Neural cell (in vitro differentiated cells): ENCODE results near the gene SLC22A8. TPM values are rescaled to one million over a fixed set of nuclear protein-coding genes. Genes with fewer than 3 reads are reported as not detected.
"Not testable (repeated sequence)": the region's sequence is repeated elsewhere in the genome, so short reads cannot be mapped to it uniquely, and the experiment has no call there.

Experiments
- H2AFZ ChIP-seq: fragments of 200-600, 300-800 bp; sonication (generic), shearing (Covaris generic); 2 replicates; pipeline ENCODE4 v1.6.0; 2014; ENCODE audit warnings: low read depth, mild to moderate bottlenecking, antibody characterized with exemption, low read length, moderate library complexity
- H3F3A ChIP-seq: fragments of 200-600 bp; shearing (Covaris generic); 2 replicates; pipeline ENCODE4 v1.6.1; 2016; ENCODE audit warnings: mild to moderate bottlenecking, moderate library complexity, mixed read lengths, antibody characterized with exemption, low read length; ENCODE audit not compliant: insufficient read depth, poor library complexity, severe bottlenecking
- H3K27ac ChIP-seq: fragments of 200-600, 300-800 bp; sonication (generic), shearing (Covaris generic); 2 replicates; pipeline ENCODE4 v1.5.1; 2014; ENCODE audit warnings: mild to moderate bottlenecking, low read length, moderate library complexity
- H3K27me3 ChIP-seq: fragments of 300-800, 200-600 bp; sonication (generic), shearing (Covaris generic); 2 replicates; pipeline ENCODE4 v1.6.0; 2014; ENCODE audit warnings: mild to moderate bottlenecking, low read depth, low read length, moderate library complexity; ENCODE audit not compliant: insufficient read depth
- H3K36me3 ChIP-seq: fragments of 300-800, 200-600 bp; sonication (generic), shearing (Covaris generic); 2 replicates; pipeline ENCODE4 v1.5.1; 2014; ENCODE audit warnings: mild to moderate bottlenecking, antibody characterized with exemption, low read length, moderate library complexity; ENCODE audit not compliant: insufficient read depth
- H3K4me2 ChIP-seq: fragments of 300-800, 200-600 bp; sonication (generic), shearing (Covaris generic); 2 replicates; pipeline ENCODE4 v1.6.0; 2014; ENCODE audit warnings: mild to moderate bottlenecking, low read length
- H3K4me3 ChIP-seq: fragments of 300-800, 200-600 bp; sonication (generic), shearing (Covaris generic); 2 replicates; pipeline ENCODE4 v1.5.1; 2014; ENCODE audit warnings: mild to moderate bottlenecking, low read length, moderate library complexity
- H3K79me2 ChIP-seq: fragments of 200-600 bp; shearing (Covaris generic); replicated peaks from 2 replicates; pipeline ENCODE4 v1.6.0; 2014; ENCODE audit warnings: mild to moderate bottlenecking, low read length, moderate library complexity; ENCODE audit not compliant: insufficient read depth
- H3K9ac ChIP-seq: fragments of 300-800, 200-600 bp; sonication (generic), shearing (Covaris generic); 2 replicates; pipeline ENCODE4 v1.6.1; 2016; ENCODE audit warnings: mild to moderate bottlenecking, low read length, mixed read lengths
- H3K9me2 ChIP-seq: fragments of 200-600 bp; shearing (Covaris generic); 2 replicates; pipeline ENCODE4 v1.6.1; 2016; ENCODE audit warnings: mild to moderate bottlenecking, low read length, mixed read lengths; ENCODE audit not compliant: insufficient read depth
- H3K9me3 ChIP-seq: fragments of 200-600, 300-800 bp; sonication (generic), shearing (Covaris generic); 2 replicates; pipeline ENCODE4 v1.6.1; 2016; ENCODE audit warnings: mild to moderate bottlenecking, mixed run types, low read length, moderate library complexity, mixed read lengths
- H4K20me1 ChIP-seq: fragments of 200-600 bp; shearing (Covaris generic); 2 replicates; pipeline ENCODE4 v1.6.1; 2016; ENCODE audit warnings: mild to moderate bottlenecking, mixed run types; ENCODE audit not compliant: insufficient read depth
- CTCF ChIP-seq: fragments of 450-650 bp; IDR thresholded peaks from 2 replicates; pipeline ENCODE4 v1.5.1; 2014; ENCODE audit warnings: antibody characterized with exemption, mild to moderate bottlenecking, moderate library complexity; ENCODE audit not compliant: poor library complexity, severe bottlenecking
- EP300 ChIP-seq: fragments of 450-650 bp; conservative IDR thresholded peaks from 2 replicates; pipeline ENCODE4 v1.6.1; 2014; ENCODE audit warnings: antibody characterized with exemption, mild to moderate bottlenecking, moderate library complexity; ENCODE audit not compliant: poor library complexity, severe bottlenecking
- EZH2 ChIP-seq: fragments of 200-600, 300-800 bp; shearing (Covaris generic), sonication (generic); IDR thresholded peaks from 2 replicates; pipeline ENCODE4 v1.6.1; 2014; ENCODE audit warnings: antibody characterized with exemption, low read length, borderline replicate concordance, mild to moderate bottlenecking; ENCODE audit not compliant: insufficient read depth, poor library complexity, severe bottlenecking
- MXI1 ChIP-seq: fragments of 450-650 bp; conservative IDR thresholded peaks from 2 replicates; pipeline ENCODE4 v1.6.1; 2014; ENCODE audit warnings: antibody characterized with exemption, mild to moderate bottlenecking; ENCODE audit not compliant: poor library complexity, severe bottlenecking
- POLR2AphosphoS5 ChIP-seq: IDR thresholded peaks from 2 replicates; pipeline ENCODE4 v1.6.1; 2012
- RAD21 ChIP-seq: fragments of 450-650 bp; conservative IDR thresholded peaks from 2 replicates; pipeline ENCODE4 v1.6.1; 2014; ENCODE audit warnings: antibody characterized with exemption, mild to moderate bottlenecking, moderate library complexity
- REST ChIP-seq: IDR thresholded peaks from 2 replicates; pipeline ENCODE4 v1.6.1; 2012; ENCODE audit warnings: borderline replicate concordance
- SMC3 ChIP-seq: fragments of 450-650 bp; conservative IDR thresholded peaks from 2 replicates; pipeline ENCODE4 v1.6.1; 2014; ENCODE audit warnings: antibody characterized with exemption, mild to moderate bottlenecking, moderate library complexity; ENCODE audit not compliant: poor library complexity
- TAF1 ChIP-seq: IDR thresholded peaks from 2 replicates; pipeline ENCODE4 v1.6.1; 2012; ENCODE audit warnings: low read depth
- polyA plus RNA-seq: library from polyadenylated mRNA; depleted of rRNA; stranded (reverse); fragments of >200 nt; gene quantifications from 2 replicates; pipeline ENCODE4 v1.2.3, GENCODE V29; 2014

The SLC22A8 gene
- polyA plus RNA-seq, 1 donor from 2014 or later, result not detected

- no peak overlapping the region for H2AFZ ChIP-seq
- TF ChIP-seq CTCF (no peak), SMC3 (no peak), MXI1 (no peak), EP300 (no peak), POLR2AphosphoS5 (no peak), EZH2 (no peak), REST (no peak), RAD21 (no peak), TAF1 (no peak)
- H3K27me3 ChIP-seq, result no peaks in the 10 kb centered on the region
These were observed 61.8 kb downstream of the SLC22A8 start for GRCh38 chr11:62953811-62954210.

GRCh38 chr11:62948765-62949320, 66.8 kb downstream of the SLC22A8 start:
- H3K27me3 ChIP-seq, result no peaks in the 10 kb centered on the region
- no peak overlapping the region for H3K27ac ChIP-seq
- no peaks in the 10 kb centered on the region for H3K9me3 ChIP-seq
- H3K36me3 ChIP-seq, result no peaks in the 10 kb centered on the region
- TF ChIP-seq POLR2AphosphoS5 (no peak), MXI1 (no peak), EZH2 (no peak), SMC3 (no peak), REST (no peak), TAF1 (no peak), RAD21 (no peak), EP300 (no peak)
- no peak overlapping the region for H3K4me3 ChIP-seq
- no peaks in the 10 kb centered on the region for H4K20me1 ChIP-seq
- H3K9ac ChIP-seq, result no peak overlapping the region
- no peak overlapping the region for H3K4me2 ChIP-seq
- no peaks in the 10 kb centered on the region for H3F3A ChIP-seq
- no peaks in the 10 kb centered on the region for H3K9me2 ChIP-seq
- H3K79me2 ChIP-seq, result no peaks in the 10 kb centered on the region
- H2AFZ ChIP-seq, result no peak overlapping the region

More at GRCh38 chr11:62953811-62954210, 61.8 kb downstream of the SLC22A8 start:
- Histone ChIP-seq H3K4me2 (no peak overlapping the region), H3K9me3 (no peaks in the 10 kb centered on the region), H3K79me2 (no peaks in the 10 kb centered on the region), H4K20me1 (no peaks in the 10 kb centered on the region), H3K9me2 (no peaks in the 10 kb centered on the region), H3K36me3 (no peaks in the 10 kb centered on the region), H3K27ac (no peak overlapping the region), H3K9ac (no peak overlapping the region), H3K4me3 (no peak overlapping the region), H3F3A (no peaks in the 10 kb centered on the region)

GRCh38 chr11:62945538-62945937, 70.1 kb downstream of the SLC22A8 start:
- not testable (repeated sequence) for H3K9me3 ChIP-seq, H3K9me2 ChIP-seq, H4K20me1 ChIP-seq, H3K4me3 ChIP-seq, H3K27ac ChIP-seq, H3K4me2 ChIP-seq, H3K36me3 ChIP-seq, H3F3A ChIP-seq, H3K79me2 ChIP-seq, H2AFZ ChIP-seq, H3K27me3 ChIP-seq, H3K9ac ChIP-seq
